ENCODE results near the gene SPATA20. TPM values are rescaled to one million over a fixed set of nuclear protein-coding genes. Genes with fewer than 3 reads are reported as not detected.
A peak's percentile ranks its signal among the peaks of the same experiment; 100 is the strongest.

Gene SPATA20
- total RNA-seq, 1 donor from 2014 or later, result 25.8 TPM

DNA sequence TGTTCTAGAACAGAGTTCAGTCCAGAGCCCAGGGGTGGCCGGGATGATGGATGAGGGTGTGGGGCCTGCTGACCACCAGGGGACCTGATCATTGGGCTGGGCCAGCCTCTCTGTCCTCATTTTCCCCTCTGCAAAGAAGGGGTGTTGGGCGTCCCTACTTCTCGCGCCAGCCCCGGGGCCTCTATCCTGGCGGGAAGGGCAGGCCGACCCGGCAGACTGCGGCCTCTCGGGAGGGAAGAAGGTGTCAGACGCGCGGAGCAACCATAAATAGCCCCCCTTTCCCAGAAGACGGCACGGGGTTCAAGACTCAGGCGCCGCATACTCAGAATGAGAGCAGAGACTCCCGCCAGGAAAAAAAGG is 11.6 kb downstream of the SPATA20 start:
- H3K36me3 Mint-ChIP-seq (ENCODE audit: low read depth), result no peaks in the 10 kb centered on the region
- TF ChIP-seq, protein P1, sequence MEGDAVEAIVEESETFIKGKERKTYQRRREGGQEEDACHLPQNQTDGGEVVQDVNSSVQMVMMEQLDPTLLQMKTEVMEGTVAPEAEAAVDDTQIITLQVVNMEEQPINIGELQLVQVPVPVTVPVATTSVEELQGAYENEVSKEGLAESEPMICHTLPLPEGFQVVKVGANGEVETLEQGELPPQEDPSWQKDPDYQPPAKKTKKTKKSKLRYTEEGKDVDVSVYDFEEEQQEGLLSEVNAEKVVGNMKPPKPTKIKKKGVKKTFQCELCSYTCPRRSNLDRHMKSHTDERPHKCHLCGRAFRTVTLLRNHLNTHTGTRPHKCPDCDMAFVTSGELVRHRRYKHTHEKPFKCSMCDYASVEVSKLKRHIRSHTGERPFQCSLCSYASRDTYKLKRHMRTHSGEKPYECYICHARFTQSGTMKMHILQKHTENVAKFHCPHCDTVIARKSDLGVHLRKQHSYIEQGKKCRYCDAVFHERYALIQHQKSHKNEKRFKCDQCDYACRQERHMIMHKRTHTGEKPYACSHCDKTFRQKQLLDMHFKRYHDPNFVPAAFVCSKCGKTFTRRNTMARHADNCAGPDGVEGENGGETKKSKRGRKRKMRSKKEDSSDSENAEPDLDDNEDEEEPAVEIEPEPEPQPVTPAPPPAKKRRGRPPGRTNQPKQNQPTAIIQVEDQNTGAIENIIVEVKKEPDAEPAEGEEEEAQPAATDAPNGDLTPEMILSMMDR (conservative IDR thresholded peaks at IDR 0.05), result no peak
- peaks cover 20% of the 10 kb centered on the region for H3K4me1 Mint-ChIP-seq
- no peak overlapping the region for H3K27ac Mint-ChIP-seq (ENCODE audit: unreplicated experiment)
- DNase-seq (ENCODE audit: low read depth, low spot score), result no peak
- peak overlapping the region; percentile 72 for H3K4me3 Mint-ChIP-seq
- H3K27me3 Mint-ChIP-seq (ENCODE audit: low read depth), result peaks cover 69% of the 10 kb centered on the region
- no peaks in the 10 kb centered on the region for H3K9me3 Mint-ChIP-seq

DNA sequence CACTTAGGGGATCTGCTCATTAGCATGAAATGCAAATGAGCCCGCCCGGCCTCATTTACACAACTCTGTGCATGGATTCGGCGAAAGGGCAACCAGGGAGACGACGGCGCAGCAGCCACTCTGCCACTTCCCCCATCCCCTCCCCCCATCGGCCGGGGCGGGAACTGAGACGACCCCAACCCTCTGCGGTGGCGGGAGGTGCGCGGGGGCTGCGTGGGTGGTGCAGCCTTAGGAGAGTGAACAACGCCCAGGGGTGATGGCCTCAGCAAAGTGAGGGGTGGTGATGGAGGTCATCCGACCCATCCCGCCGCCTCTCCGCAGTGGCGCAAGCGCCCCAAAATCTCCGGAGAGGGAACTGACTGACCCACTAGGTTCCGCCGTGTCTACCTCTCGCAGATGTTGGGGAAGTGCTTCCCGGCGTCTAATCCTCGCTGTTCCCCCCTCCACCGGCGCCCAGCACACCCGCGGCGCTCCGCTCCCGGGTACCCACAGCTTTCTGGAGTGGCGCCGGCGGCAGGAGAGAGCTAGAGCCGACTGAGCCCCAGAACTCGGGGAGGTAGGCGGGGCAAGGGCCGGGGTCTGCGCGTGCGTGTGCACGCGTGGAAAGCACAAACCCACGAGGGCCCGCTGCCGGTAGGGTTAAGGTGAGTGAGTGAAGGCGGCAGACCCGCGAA is 12.1 kb downstream of the SPATA20 start:
- Mint-ChIP-seq H3K27ac (ENCODE audit: unreplicated experiment) (no peak overlapping the region), H3K4me1 (peaks cover 24% of the 10 kb centered on the region), H3K27me3 (ENCODE audit: low read depth) (peaks cover 74% of the 10 kb centered on the region), H3K4me3 (peak overlapping the region; percentile 72), H3K9me3 (no peaks in the 10 kb centered on the region), H3K36me3 (ENCODE audit: low read depth) (no peaks in the 10 kb centered on the region)
- TF ChIP-seq, protein P1 (conservative IDR thresholded peaks at IDR 0.05), result no peak
- DNase-seq (ENCODE audit: low read depth, low spot score), result no peak

DNA sequence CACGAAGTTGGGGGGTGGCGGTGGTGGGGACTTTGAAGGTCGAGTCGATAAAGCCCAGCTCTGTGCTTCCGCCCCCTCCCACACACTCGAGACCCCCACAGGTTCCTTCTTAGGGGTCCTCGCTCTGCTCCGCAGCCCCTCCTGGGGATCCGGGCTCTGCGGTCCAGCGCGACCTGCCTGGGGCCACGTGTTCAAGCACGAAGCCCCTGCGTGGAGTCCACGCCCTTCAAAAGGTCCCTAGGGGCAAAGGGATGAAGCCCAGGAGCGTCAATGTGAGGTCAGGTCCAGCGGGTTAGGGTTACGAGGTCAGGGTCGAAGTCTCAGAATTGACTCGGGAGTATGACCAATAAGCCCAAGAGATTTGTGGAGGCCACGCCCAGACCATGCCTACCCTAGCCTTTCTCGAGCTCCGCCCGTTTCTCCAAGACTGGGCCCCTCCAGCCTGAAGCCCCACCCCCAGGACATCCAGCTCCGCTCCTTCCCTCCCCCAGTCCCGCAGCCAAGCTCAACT is 12.8 kb downstream of the SPATA20 start:
- H3K4me3 Mint-ChIP-seq, result peak overlapping the region; percentile 88
- no peak overlapping the region for H3K27ac Mint-ChIP-seq (ENCODE audit: unreplicated experiment)
- H3K4me1 Mint-ChIP-seq, result peaks cover 24% of the 10 kb centered on the region
- H3K9me3 Mint-ChIP-seq, result no peaks in the 10 kb centered on the region
- DNase-seq (ENCODE audit: low read depth, low spot score), result peak; percentile 37
- peaks cover 78% of the 10 kb centered on the region for H3K27me3 Mint-ChIP-seq (ENCODE audit: low read depth)
- TF ChIP-seq, protein P1 (conservative IDR thresholded peaks at IDR 0.05), result no peak
- no peaks in the 10 kb centered on the region for H3K36me3 Mint-ChIP-seq (ENCODE audit: low read depth)

DNA sequence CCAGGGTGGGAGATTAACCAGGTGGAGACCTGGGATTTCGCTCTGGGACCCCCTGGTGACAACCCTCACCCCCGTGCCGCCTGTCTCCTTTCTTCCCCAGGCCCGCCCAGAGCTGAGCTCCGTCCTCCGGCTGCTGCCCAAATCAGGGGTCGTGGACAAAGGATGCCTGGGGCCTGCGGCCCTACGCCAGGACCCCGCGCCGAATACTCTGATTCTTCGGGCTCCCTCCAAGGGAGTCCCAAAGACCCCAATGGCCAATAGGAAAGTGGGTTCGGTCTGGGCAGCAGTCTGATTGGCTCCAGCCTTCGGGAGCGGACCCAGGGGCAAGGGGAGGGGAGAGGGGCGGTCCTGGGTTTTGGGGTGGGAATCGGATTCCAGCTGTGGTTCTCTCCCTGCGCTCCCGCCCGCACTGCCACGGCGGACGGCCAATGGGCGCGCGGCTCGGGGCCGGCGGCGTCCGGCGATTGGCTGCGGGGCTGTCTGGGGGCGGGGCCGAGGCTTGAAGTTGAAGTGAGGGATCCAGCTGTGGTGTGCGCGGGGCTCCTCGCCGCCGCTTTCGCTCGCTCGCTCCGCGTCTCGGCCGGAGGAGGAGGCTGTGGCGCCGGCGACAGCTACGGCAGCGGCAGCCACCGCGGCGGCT is 13.3 kb downstream of the SPATA20 start, which contains the start of gene CACNA1G:
TSS of gene CACNA1G (plus strand) at position 531 of the 640 bp plus-strand sequence. CDS start 745 bp downstream, outside the sequence.
- H3K27ac Mint-ChIP-seq (ENCODE audit: unreplicated experiment), result no peak within 1 kb of the TSS

DNA sequence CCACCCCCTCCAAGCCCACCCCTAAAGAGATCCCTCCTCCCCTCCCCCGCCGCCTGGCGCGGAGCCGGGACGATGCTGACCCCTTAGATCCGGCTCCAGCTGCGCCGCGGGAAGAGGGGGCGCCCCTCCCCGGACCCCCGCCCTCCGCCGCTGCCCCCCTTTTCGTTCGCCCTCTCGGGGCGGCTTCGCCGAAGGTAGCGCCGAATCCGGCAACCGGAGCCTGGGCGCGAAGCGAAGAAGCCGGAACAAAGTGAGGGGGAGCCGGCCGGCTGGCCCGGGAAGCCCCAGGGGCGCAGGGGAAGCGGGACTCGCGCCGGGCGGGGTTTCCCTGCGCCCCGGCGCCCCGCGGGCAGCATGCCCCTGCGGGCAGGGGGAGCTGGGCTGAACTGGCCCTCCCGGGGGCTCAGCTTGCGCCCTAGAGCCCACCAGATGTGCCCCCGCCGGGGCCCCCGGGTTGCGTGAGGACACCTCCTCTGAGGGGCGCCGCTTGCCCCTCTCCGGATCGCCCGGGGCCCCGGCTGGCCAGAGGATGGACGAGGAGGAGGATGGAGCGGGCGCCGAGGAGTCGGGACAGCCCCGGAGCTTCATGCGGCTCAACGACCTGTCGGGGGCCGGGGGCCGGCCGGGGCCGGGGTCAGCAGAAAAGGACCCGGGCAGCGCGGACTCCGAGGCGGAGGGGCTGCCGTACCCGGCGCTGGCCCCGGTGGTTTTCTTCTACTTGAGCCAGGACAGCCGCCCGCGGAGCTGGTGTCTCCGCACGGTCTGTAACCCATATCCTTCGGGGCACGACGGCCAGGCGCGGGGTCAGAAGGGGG is 14.2 kb downstream of the SPATA20 start:
- H3K27me3 Mint-ChIP-seq (ENCODE audit: low read depth), result peaks cover 91% of the 10 kb centered on the region
- H3K27ac Mint-ChIP-seq (ENCODE audit: unreplicated experiment), result no peak overlapping the region
- TF ChIP-seq, protein P1 (conservative IDR thresholded peaks at IDR 0.05), result no peak
- H3K36me3 Mint-ChIP-seq (ENCODE audit: low read depth), result no peaks in the 10 kb centered on the region
- DNase-seq (ENCODE audit: low read depth, low spot score), result no peak
- no peaks in the 10 kb centered on the region for H3K9me3 Mint-ChIP-seq
- peaks cover 35% of the 10 kb centered on the region for H3K4me1 Mint-ChIP-seq
- H3K4me3 Mint-ChIP-seq, result no peak overlapping the region

More for the DNA sequence above, 13.3 kb downstream of the SPATA20 start, which contains the start of gene CACNA1G:
- TF ChIP-seq, protein P1 (conservative IDR thresholded peaks at IDR 0.05), result no peak
- Mint-ChIP-seq H3K4me1 (peaks cover 27% of the 10 kb centered on the region), H3K36me3 (ENCODE audit: low read depth) (no peaks in the 10 kb centered on the region), H3K4me3 (peak within 1 kb of the TSS; percentile 88), H3K9me3 (no peaks in the 10 kb centered on the region), H3K27me3 (ENCODE audit: low read depth) (peaks cover 84% of the 10 kb centered on the region)
- DNase-seq (ENCODE audit: low read depth, low spot score), result peak; percentile 95

Measured in neural crest cell (in vitro differentiated cells).